Sigmoid colon (tissue), 7 donors: Measurements from ENCODE around the gene ANKRD60. TPM values are rescaled to one million over a fixed set of nuclear protein-coding genes. Genes with fewer than 3 reads are reported as not detected.

Source experiments
- DNase-seq: peaks from one replicate; pipeline ENCODE4 v3.0.0-alpha.2; 2019
- H3K27ac ChIP-seq, 4 donors: fragments of 200-600 bp; sonication (generic); one replicate each; pipeline ENCODE4 v1.5.1; 2016 to 2019; ENCODE audit warnings: mild to moderate bottlenecking in 1 of 4
- H3K27me3 ChIP-seq, 3 donors: fragments of 200-600 bp; sonication (generic); one replicate each; pipeline ENCODE4 v1.5.1; 2019; ENCODE audit warnings: mild to moderate bottlenecking in 1 of 3
- H3K36me3 ChIP-seq, 4 donors: fragments of 200-600 bp; sonication (generic); one replicate each; pipeline ENCODE4 v1.5.1; 2016 to 2019
- H3K4me1 ChIP-seq, 4 donors: fragments of 200-600 bp; sonication (generic); one replicate each; pipeline ENCODE4 v1.5.1; 2017 to 2019
- H3K4me3 ChIP-seq, 4 donors: fragments of 200-600 bp; sonication (generic); one replicate each; pipeline ENCODE4 v1.5.1; 2017 to 2019; ENCODE audit warnings: mild to moderate bottlenecking in 2 of 4, moderate library complexity in 1 of 4
- H3K9me3 ChIP-seq, 4 donors: fragments of 200-600 bp in 3 of 4; sonication (generic) in 3 of 4; one replicate each; pipeline versions ENCODE4 v1.5.1 to v1.6.1; 2013 to 2019
- EP300 ChIP-seq, 4 donors: sonication (generic); formaldehyde crosslinking; IDR thresholded peaks; one replicate each; pipeline ENCODE4 v1.6.1; 2017; ENCODE audit warnings: antibody characterized with exemption in 4 of 4
- POLR2A ChIP-seq, 2 donors: fragments of 450-650 bp; IDR thresholded peaks; one replicate each; pipeline ENCODE4 v1.6.1; 2016; ENCODE audit warnings: antibody characterized with exemption in 2 of 2, mild to moderate bottlenecking in 2 of 2, moderate library complexity in 2 of 2
- POLR2AphosphoS5 ChIP-seq, 4 donors: sonication (generic); formaldehyde crosslinking; IDR thresholded peaks; one replicate each; pipeline ENCODE4 v1.6.1; 2017; ENCODE audit warnings: antibody characterized with exemption in 4 of 4
- WGBS, 2 donors: extraction: QIAGEN DNeasy Blood & Tissue Kit; methylation state at CpG; one replicate each; pipeline ENCODE4 v1.1.7; 2013; 5-methylcytosine and 5-hydroxymethylcytosine counted together
- intact Hi-C: fragments of 100-400 bp; cut with DNase I; formaldehyde crosslinking; loops from one replicate; pipeline ENCODE4 v1.15.1; 2023
- polyA plus RNA-seq, 3 donors: library from polyadenylated mRNA; stranded (reverse); fragments of 200-250 nt; gene quantifications; one replicate each; pipeline ENCODE4 v1.2.3, GENCODE V29; 2013
- total RNA-seq, 4 donors: library from RNA; depleted of rRNA; stranded (reverse); fragments of >200 nt; gene quantifications; one replicate each; pipeline ENCODE4 v1.1.0, GENCODE V29; 2016
- TF ChIP-seq, protein P1 (sequence below), 4 experiments: fragments of 450-650 bp in 3 of 4; fragments of 200-600 bp in 1 of 4; IDR thresholded peaks; one replicate each; pipeline ENCODE4 v1.5.1; 2016 to 2019; ENCODE audit warnings: antibody characterized with exemption in 4 of 4, mild to moderate bottlenecking in 3 of 4, moderate library complexity in 2 of 4
- donor health status: healthy with polysubstance abuse.
- donor health status: Bipolar disorder and iron deficiency.
- donor health status: healthy.

Gene ANKRD60
- total and polyA plus RNA-seq, 7 donors: 0.82 TPM; not detected in 6

GRCh38 chr20:58197185-58197469 lies 31.3 kb downstream of the ANKRD60 start:
- intact Hi-C loops: no loop called here
- 94 to 97% methylated on average over 8 of the region's 8 CpGs for WGBS, 2 donors
- no peaks in the 10 kb centered on the region for H3K9me3 ChIP-seq
- TF ChIP-seq, protein P1, sequence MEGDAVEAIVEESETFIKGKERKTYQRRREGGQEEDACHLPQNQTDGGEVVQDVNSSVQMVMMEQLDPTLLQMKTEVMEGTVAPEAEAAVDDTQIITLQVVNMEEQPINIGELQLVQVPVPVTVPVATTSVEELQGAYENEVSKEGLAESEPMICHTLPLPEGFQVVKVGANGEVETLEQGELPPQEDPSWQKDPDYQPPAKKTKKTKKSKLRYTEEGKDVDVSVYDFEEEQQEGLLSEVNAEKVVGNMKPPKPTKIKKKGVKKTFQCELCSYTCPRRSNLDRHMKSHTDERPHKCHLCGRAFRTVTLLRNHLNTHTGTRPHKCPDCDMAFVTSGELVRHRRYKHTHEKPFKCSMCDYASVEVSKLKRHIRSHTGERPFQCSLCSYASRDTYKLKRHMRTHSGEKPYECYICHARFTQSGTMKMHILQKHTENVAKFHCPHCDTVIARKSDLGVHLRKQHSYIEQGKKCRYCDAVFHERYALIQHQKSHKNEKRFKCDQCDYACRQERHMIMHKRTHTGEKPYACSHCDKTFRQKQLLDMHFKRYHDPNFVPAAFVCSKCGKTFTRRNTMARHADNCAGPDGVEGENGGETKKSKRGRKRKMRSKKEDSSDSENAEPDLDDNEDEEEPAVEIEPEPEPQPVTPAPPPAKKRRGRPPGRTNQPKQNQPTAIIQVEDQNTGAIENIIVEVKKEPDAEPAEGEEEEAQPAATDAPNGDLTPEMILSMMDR (IDR thresholded peaks at IDR 0.05): no peak
- no peaks in the 10 kb centered on the region for H3K36me3 ChIP-seq
- no peak overlapping the region for H3K27ac ChIP-seq
- no peak for DNase-seq
- H3K27me3 ChIP-seq: no peaks in the 10 kb centered on the region
- no peak overlapping the region for H3K4me3 ChIP-seq
- no peaks in the 10 kb centered on the region for H3K4me1 ChIP-seq

- intact Hi-C loops: no loop called here
- WGBS, 2 donors: 85 to 87% methylated on average over 24 of the region's 24 CpGs
Measured at GRCh38 chr20:58196402-58197184, 31.9 kb downstream of the ANKRD60 start.

DNA sequence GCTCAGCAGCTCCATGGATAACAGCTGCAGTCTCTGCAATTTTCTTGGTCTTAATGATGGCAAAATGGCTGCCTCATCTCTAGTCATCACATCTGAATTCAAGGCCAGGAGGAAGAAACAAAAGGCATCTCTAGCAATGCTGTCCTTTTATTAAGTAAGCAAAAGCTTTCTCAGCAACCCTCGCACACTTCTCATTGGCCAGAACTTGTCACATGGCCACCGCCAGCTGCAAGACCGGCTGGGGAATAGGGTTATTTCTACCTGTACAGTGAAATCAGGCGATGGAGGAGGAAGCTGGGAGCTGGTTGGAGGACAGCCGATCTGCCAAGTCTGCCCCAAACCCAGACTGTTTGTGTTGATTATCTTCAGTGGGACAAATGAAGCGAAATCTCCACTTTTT lies 33.4 kb downstream of the ANKRD60 start:
- intact Hi-C loops: no loop called here
- WGBS, 2 donors: 90 to 92% methylated on average over 6 of the region's 6 CpGs
- H3K9me3 ChIP-seq: no peaks in the 10 kb centered on the region
- DNase-seq: no peak
- no peak overlapping the region for H3K27ac ChIP-seq
- no peaks in the 10 kb centered on the region for H3K4me1 ChIP-seq
- no peaks in the 10 kb centered on the region for H3K36me3 ChIP-seq
- H3K27me3 ChIP-seq: peaks cover 0 to 3% (median 0%) of the 10 kb centered on the region in 3 donors
- TF ChIP-seq EP300 (IDR thresholded peaks at IDR 0.05) (no peak), POLR2A (IDR thresholded peaks at IDR 0.05) (no peak), POLR2AphosphoS5 (IDR thresholded peaks at IDR 0.05) (no peak)
- TF ChIP-seq, protein P1 (IDR thresholded peaks at IDR 0.05): no peak
- H3K4me3 ChIP-seq: no peak overlapping the region

More at GRCh38 chr20:58196402-58197184, 31.9 kb downstream of the ANKRD60 start:
- DNase-seq: no peak
- Histone ChIP-seq H3K27ac (no peak overlapping the region), H3K9me3 (no peaks in the 10 kb centered on the region), H3K36me3 (no peaks in the 10 kb centered on the region), H3K4me1 (no peaks in the 10 kb centered on the region), H3K27me3 (peaks cover 0 to under 1% (median 0%) of the 10 kb centered on the region in 3 donors), H3K4me3 (no peak overlapping the region)
- TF ChIP-seq EP300 (IDR thresholded peaks at IDR 0.05) (no peak), POLR2A (IDR thresholded peaks at IDR 0.05) (no peak), POLR2AphosphoS5 (IDR thresholded peaks at IDR 0.05) (no peak)
- TF ChIP-seq, protein P1 (IDR thresholded peaks at IDR 0.05): no peak

- Histone ChIP-seq H3K27me3 (peaks cover 0 to 3% (median 0%) of the 10 kb centered on the region in 3 donors), H3K9me3 (no peaks in the 10 kb centered on the region), H3K4me1 (no peaks in the 10 kb centered on the region), H3K36me3 (no peaks in the 10 kb centered on the region), H3K27ac (no peak overlapping the region), H3K4me3 (no peak overlapping the region)
- DNase-seq: no peak
- TF ChIP-seq EP300 (IDR thresholded peaks at IDR 0.05) (no peak), POLR2AphosphoS5 (IDR thresholded peaks at IDR 0.05) (no peak), POLR2A (IDR thresholded peaks at IDR 0.05) (no peak)
- TF ChIP-seq, protein P1 (IDR thresholded peaks at IDR 0.05): no peak
- WGBS, 2 donors: 80% methylated on average over 7 of the region's 7 CpGs
- intact Hi-C loops: no loop called here
Measured at GRCh38 chr20:58194175-58194791, 34.2 kb downstream of the ANKRD60 start.
